C4-2B (cell line): ENCODE results near the gene BCL2L1.
A peak's percentile ranks its signal among the peaks of the same experiment; 100 is the strongest.

Experiments
- H3K27ac ChIP-seq: fragments of 450-650 bp; 2 replicates; pipeline ENCODE4 v1.5.1; 2017
- CTCF ChIP-seq: fragments of 450-650 bp; conservative IDR thresholded peaks from 2 replicates; pipeline ENCODE4 v1.5.1; 2017; ENCODE audit warnings: mild to moderate bottlenecking
- ZFX ChIP-seq: fragments of 450-650 bp; IDR thresholded peaks from 2 replicates; pipeline ENCODE4 v1.6.1; 2017

BCL2L1 gene

DNA sequence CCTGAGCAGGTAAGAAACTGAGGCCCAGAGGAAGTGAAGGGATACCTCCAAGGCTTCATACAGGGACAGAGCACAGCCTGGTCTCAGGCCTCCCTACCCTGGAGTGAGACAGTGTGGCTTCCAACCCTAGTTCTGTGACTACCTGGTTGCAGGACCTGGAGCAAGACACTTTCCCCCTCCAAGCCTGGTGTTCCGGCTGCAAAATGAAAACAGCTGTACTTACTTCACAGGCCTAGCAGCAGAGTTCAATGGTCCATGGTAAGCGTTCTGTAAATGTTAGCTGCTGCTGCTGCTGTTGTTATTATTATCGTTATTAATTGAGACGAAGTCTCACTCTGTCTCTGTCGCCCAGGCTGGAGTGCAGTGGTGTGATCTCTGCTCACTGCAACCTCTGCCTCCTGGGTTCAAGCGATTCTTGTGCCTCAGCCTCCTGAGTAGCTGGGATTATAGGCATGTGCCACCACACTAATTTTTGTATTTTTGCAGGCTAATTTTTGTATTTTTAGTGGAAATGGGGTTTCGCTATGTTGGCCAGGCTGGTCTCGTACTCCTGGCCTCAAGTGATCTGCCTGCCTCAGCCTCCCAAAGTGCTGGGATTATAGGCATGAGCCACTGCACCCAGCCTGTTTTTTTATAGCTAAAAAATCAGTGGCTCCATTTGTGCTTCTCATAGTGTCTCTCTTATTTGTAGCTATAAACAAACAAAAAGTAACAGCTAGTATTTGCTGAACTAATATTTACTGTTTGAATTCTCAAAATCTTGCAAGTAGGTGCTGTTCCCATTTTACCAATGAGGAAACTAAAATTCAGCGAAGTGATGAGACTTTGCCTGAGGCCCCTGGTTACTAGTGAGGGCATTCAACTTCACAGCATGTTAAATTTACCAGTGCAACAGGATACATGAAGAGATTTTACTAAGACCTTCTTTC lies 43.0 kb downstream of the BCL2L1 start:
- peak overlapping the region; percentile 87 for H3K27ac ChIP-seq
- TF ChIP-seq ZFX (no peak), CTCF (no peak)

DNA sequence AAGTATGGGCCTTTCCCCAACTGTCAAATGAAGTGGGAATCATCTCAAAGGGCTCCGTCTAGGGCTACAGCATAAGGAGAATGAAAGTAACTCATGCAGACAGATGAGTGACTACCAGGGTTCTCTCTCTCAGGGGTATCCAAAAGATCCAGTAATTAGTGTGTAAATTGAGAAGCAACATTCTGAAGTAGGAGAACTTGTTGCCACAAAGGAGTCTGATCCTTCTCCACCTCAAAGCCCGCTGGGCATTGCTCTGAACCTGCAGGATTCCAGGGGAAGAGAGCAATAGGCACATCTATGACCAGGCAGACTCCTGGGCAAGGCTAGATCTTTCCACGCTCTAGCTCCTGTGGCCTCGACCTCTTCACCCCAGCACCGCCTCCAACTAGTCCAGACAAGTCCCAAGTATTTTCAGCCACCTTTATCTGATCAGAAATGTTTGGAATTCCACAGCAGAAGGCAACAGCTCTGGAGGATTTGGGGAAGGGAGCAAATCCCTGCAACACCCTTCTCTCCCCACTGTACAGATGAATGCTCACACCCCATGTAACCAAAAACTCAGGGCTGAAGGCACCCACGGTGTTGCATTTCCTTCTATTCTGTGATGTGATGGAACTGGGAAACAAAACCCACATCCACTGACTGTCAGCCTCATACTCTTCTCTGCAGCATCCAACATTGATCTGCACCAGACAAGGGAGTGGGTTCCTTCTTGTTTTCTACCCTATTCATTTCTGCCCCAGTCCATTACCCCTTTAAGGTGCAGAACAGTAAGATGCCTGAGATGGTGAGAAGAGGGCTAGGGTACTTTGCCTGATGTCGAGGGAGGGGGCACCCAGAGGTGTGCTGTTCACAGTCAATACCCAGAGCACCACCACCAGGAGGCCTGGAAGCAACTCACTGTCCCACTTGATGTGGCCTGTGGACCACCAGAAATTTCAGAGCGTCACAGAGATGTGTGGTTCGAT lies 44.0 kb downstream of the BCL2L1 start:
- no peak for TF ChIP-seq ZFX
- TF ChIP-seq CTCF, result no peak
- peak overlapping the region; percentile 87 for H3K27ac ChIP-seq

GRCh38 chr20:31677553-31678260 lies 45.0 kb downstream of the BCL2L1 start:
- TF ChIP-seq CTCF, result no peak
- no peak for TF ChIP-seq ZFX
- peak overlapping the region; percentile 87 for H3K27ac ChIP-seq

GRCh38 chr20:31676609-31676989 lies 46.1 kb downstream of the BCL2L1 start:
- TF ChIP-seq CTCF (no peak), ZFX (no peak)
- no peak overlapping the region for H3K27ac ChIP-seq

- peak overlapping the region; percentile 41 for H3K27ac ChIP-seq
- TF ChIP-seq ZFX, result no peak
- TF ChIP-seq CTCF, result no peak
Measured at GRCh38 chr20:31675828-31676608, 46.6 kb downstream of the BCL2L1 start.

DNA sequence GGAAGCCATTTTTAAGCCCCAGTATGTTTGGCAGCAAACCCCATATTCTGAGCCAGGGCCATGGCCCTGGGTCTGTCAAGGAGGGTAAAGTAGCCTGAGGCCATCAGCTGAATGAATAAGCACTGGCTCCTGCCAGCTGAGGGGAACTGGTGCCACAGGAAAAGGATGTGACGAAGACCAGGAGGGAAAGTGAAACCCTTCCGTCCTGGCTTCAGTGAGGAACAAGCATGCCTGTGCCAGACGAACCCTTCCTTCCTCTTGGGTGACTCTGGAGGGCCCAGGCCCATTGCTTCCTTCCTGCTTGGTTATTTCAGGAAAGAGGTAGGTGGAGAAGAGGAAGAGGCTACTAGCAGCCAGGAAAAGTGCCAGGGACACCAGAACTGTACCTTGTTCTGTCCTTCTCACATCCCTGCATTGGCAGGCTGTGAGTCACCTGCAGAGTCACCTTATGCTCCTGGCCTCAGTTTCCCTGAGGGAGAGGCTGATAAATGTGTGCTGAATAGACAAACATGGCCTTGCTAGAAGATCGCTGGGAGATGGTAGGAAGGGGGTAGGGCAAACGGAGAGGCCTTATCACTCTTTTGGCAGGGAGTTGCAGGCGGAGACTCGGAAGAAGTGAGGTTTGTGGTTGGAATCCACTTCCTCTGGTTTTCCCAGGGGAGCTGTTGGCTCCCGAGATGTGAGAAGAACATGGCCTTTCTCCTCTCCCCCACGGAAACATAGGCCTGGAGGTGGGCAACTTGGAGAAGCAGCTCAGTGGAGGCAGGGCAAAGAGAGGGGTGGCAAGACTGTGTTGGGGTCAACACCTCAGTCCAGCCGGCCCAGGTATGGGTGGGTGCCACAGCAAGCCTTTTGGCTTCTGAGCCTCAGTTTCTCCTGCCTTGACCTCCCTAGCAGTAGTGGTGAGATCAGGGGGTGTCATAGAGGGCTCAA lies 47.5 kb downstream of the BCL2L1 start:
- TF ChIP-seq ZFX, result no peak
- TF ChIP-seq CTCF, result no peak
- peak overlapping the region; percentile 41 for H3K27ac ChIP-seq
